T-helper 2 cell treated with Interferon-gamma antibody and Interleukin-4, amounts not matched to agents 100 ng/mL and 5 ng/mL, for 36 hours (primary cell): ENCODE data around the gene LRRC74B. TPM values are rescaled to one million over a fixed set of nuclear protein-coding genes. Genes with fewer than 3 reads are reported as not detected.
"Not testable (repeated sequence)": the region's sequence is repeated elsewhere in the genome, so short reads cannot be mapped to it uniquely, and the experiment has no call there.

ENCODE experiments used
- intact Hi-C: fragments of 100-400 bp; cut with micrococcal nuclease; formaldehyde crosslinking; loops from one replicate; pipeline ENCODE4 v1.15.1; 2023
- total RNA-seq: library from RNA; stranded (reverse); gene quantifications from 2 replicates; pipeline ENCODE4 v1.2.3, GENCODE V29; 2022

The LRRC74B gene
- total RNA-seq, 1 donor from 2014 or later, result not detected

GRCh38 chr22:21074102-21074715 is 28.5 kb downstream of the LRRC74B start:
- intact Hi-C loops, result no loop called here

- intact Hi-C loops, result no loop called here
These were observed 29.9 kb downstream of the LRRC74B start for GRCh38 chr22:21075516-21076138.

- intact Hi-C loops, result no loop called here
These were observed 31.3 kb downstream of the LRRC74B start for GRCh38 chr22:21076912-21077625.

GRCh38 chr22:21077884-21078508 is 32.2 kb downstream of the LRRC74B start:
- intact Hi-C loops, result no loop called here

- intact Hi-C loops, result no loop called here
These were observed 33.2 kb downstream of the LRRC74B start for GRCh38 chr22:21078916-21079315.

GRCh38 chr22:21079493-21079892 is 33.7 kb downstream of the LRRC74B start:
- intact Hi-C loops, result no loop called here

GRCh38 chr22:21080435-21081137 is 34.8 kb downstream of the LRRC74B start:
- intact Hi-C loops, result no loop called here

- intact Hi-C loops, result no loop called here
These were observed 36.5 kb downstream of the LRRC74B start for GRCh38 chr22:21082248-21082647.

GRCh38 chr22:21087119-21087518 is 41.4 kb downstream of the LRRC74B start:
- intact Hi-C loops, result no loop called here

- intact Hi-C loops, result not testable (repeated sequence)
These were observed 42.2 kb downstream of the LRRC74B start for GRCh38 chr22:21087926-21088325.

GRCh38 chr22:21091220-21091619 is 45.5 kb downstream of the LRRC74B start:
- intact Hi-C loops, result not testable (repeated sequence)

- intact Hi-C loops, result no loop called here
These were observed 47.2 kb downstream of the LRRC74B start for GRCh38 chr22:21092797-21093554.

- intact Hi-C loops, result not testable (repeated sequence)
These were observed 47.9 kb downstream of the LRRC74B start for GRCh38 chr22:21093555-21094137.

GRCh38 chr22:21094911-21095772 is 49.4 kb downstream of the LRRC74B start:
- intact Hi-C loops, result no loop called here

- intact Hi-C loops, result no loop called here
These were observed 50.0 kb downstream of the LRRC74B start for GRCh38 chr22:21095773-21096107.

- intact Hi-C loops, result not testable (repeated sequence)
These were observed 51.1 kb downstream of the LRRC74B start for GRCh38 chr22:21096878-21097277.

- intact Hi-C loops, result no loop called here
These were observed 52.4 kb downstream of the LRRC74B start for GRCh38 chr22:21098099-21098671.

GRCh38 chr22:21099578-21099977 is 53.8 kb downstream of the LRRC74B start:
- intact Hi-C loops, result no loop called here
